Measurements from ENCODE around the gene CDKAL1.

DNA sequence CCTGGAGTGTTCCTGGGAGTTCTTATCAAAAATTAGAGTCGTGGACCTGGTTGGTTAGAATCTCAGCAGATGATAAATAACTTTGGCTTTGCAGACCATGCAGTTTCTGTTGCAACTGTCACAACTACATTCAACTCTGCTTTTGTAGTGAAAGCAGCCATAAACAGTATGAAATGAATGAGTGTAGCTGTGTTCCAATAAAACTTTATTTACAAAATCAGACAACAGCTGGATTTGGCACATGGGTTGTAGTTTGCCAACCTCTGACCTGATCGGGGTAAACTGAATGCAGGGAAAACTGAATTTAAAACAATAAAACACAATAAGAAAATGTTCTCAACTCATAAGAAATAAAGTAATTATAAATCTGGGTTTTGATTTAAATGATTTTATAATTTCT, 513.8 kb downstream of the CDKAL1 start:
- TF ChIP-seq POLR2A (IDR thresholded peaks at IDR 0.05) = no peak
- TF ChIP-seq CTCF (IDR thresholded peaks at IDR 0.05) = no peak
- no peak for TF ChIP-seq EP300 (IDR thresholded peaks at IDR 0.05)

Data from tibial nerve (tissue), 4 donors.